Body of pancreas (tissue), 4 donors: ENCODE measurements around the gene IL18. TPM values are rescaled to one million over a fixed set of nuclear protein-coding genes. Genes with fewer than 3 reads are reported as not detected.
"Not testable (repeated sequence)": the region's sequence is repeated elsewhere in the genome, so short reads cannot be mapped to it uniquely, and the experiment has no call there.

Source experiments
- ATAC-seq: fragments of 150-250 bp; one replicate; pipeline ENCODE4 v1.9.1; 2016
- DNase-seq, 4 donors: peaks; one replicate each; pipeline ENCODE4 v3.0.0-alpha.2; 2019
- H3K27ac ChIP-seq, 4 donors: fragments of 200-600 bp; sonication (generic); 1 replicate in 3 of 4; 2 replicates in 1 of 4; pipeline versions ENCODE4 v1.5.1 to v1.6.1; 2016 to 2019; ENCODE audit warnings: mild to moderate bottlenecking in 1 of 4, mixed read lengths in 1 of 4, moderate library complexity in 1 of 4
- H3K27me3 ChIP-seq, 2 donors: fragments of 200-600 bp; sonication (generic); one replicate each; pipeline ENCODE4 v1.6.0; 2016; ENCODE audit warnings: mild to moderate bottlenecking in 1 of 2
- H3K36me3 ChIP-seq, 2 donors: fragments of 200-600 bp; sonication (generic); replicated peaks in 1 of 2; 2 replicates each; pipeline ENCODE4 v1.5.1; 2016; ENCODE audit warnings: low read depth in 2 of 2; ENCODE audit not compliant: insufficient read depth in 1 of 2
- H3K4me1 ChIP-seq: fragments of 200-600 bp; sonication (generic); one replicate; pipeline ENCODE4 v1.6.0; 2016
- H3K4me3 ChIP-seq, 2 donors: fragments of 200-600 bp; sonication (generic); 1 replicate in 1 of 2; 2 replicates in 1 of 2; pipeline ENCODE4 v1.5.1; 2016 to 2019
- H3K9me3 ChIP-seq, 3 donors: fragments of 200-600 bp; sonication (generic); 1 replicate in 2 of 3; 2 replicates in 1 of 3; pipeline ENCODE4 v1.5.1; 2016
- POLR2A ChIP-seq, 3 donors: fragments of 450-650 bp; IDR thresholded peaks; one replicate each; pipeline ENCODE4 v1.6.1; 2016; ENCODE audit warnings: antibody characterized with exemption in 3 of 3, mild to moderate bottlenecking in 2 of 3
- WGBS, 2 donors: methylation state at CpG; one replicate each; pipeline ENCODE4 v1.1.5; 2017; 5-methylcytosine and 5-hydroxymethylcytosine counted together
- intact Hi-C: fragments of 100-400 bp; cut with DNase I; formaldehyde crosslinking; loops from one replicate; pipeline ENCODE4 v1.15.1; 2023
- total RNA-seq, 2 donors: library from RNA; depleted of rRNA; stranded (reverse); fragments of >200 nt; gene quantifications; one replicate each; pipeline ENCODE4 v1.1.0, GENCODE V29; 2016
- TF ChIP-seq, protein P1 (sequence below), 7 experiments: fragments of 450-650 bp in 4 of 7; fragments of 200-600 bp in 3 of 7; sonication (generic) in 3 of 7; IDR thresholded peaks; one replicate each; pipeline ENCODE4 v1.5.1; 2016 to 2019; ENCODE audit warnings: antibody characterized with exemption in 7 of 7

The IL18 gene
- total RNA-seq, 2 donors from 2014 or later: 3.3 to 22.8 TPM

DNA sequence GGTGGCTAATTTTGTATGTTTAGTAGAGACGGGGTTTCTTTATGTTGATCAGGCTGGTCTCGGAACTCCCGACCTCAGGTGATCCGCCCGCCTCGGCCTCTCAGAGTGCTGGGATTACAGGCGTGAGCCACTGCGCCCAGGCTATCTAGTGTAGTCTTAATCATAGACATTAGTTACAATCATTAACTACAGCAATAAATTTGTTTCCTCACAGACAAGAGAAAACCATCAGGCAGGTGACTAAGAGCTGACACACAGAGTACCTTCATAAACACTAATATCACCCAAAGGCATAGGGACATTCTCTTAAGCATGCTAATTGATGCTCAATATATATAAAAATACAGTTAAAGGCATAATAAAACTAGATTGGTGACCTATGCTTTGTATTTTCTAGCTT is 57.8 kb downstream of the IL18 start:
- DNase-seq (no peak), ATAC-seq (no peak)
- H3K4me3 ChIP-seq: no peak overlapping the region
- intact Hi-C loops: no loop called here
- H3K4me1 ChIP-seq: no peaks in the 10 kb centered on the region
- H3K36me3 ChIP-seq: no peaks in the 10 kb centered on the region
- no peaks in the 10 kb centered on the region for H3K9me3 ChIP-seq
- no peaks in the 10 kb centered on the region for H3K27me3 ChIP-seq
- no peak overlapping the region for H3K27ac ChIP-seq
- TF ChIP-seq, protein P1, sequence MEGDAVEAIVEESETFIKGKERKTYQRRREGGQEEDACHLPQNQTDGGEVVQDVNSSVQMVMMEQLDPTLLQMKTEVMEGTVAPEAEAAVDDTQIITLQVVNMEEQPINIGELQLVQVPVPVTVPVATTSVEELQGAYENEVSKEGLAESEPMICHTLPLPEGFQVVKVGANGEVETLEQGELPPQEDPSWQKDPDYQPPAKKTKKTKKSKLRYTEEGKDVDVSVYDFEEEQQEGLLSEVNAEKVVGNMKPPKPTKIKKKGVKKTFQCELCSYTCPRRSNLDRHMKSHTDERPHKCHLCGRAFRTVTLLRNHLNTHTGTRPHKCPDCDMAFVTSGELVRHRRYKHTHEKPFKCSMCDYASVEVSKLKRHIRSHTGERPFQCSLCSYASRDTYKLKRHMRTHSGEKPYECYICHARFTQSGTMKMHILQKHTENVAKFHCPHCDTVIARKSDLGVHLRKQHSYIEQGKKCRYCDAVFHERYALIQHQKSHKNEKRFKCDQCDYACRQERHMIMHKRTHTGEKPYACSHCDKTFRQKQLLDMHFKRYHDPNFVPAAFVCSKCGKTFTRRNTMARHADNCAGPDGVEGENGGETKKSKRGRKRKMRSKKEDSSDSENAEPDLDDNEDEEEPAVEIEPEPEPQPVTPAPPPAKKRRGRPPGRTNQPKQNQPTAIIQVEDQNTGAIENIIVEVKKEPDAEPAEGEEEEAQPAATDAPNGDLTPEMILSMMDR (IDR thresholded peaks at IDR 0.05): no peak
- no peak for TF ChIP-seq POLR2A (IDR thresholded peaks at IDR 0.05)
- WGBS, 2 donors: 98 to 99% methylated on average over 8 of the region's 8 CpGs

GRCh38 chr11:112103446-112103845 is 60.4 kb downstream of the IL18 start:
- DNase-seq (no peak), ATAC-seq (no peak)
- no peaks in the 10 kb centered on the region for H3K36me3 ChIP-seq
- no peaks in the 10 kb centered on the region for H3K27me3 ChIP-seq
- no peak overlapping the region for H3K27ac ChIP-seq
- H3K4me3 ChIP-seq: no peak overlapping the region
- WGBS, 2 donors: 90 to 96% methylated on average over 6 of the region's 6 CpGs
- intact Hi-C loops: no loop called here
- TF ChIP-seq, protein P1 (IDR thresholded peaks at IDR 0.05): no peak
- TF ChIP-seq POLR2A (IDR thresholded peaks at IDR 0.05): no peak
- no peaks in the 10 kb centered on the region for H3K9me3 ChIP-seq
- H3K4me1 ChIP-seq: no peaks in the 10 kb centered on the region

DNA sequence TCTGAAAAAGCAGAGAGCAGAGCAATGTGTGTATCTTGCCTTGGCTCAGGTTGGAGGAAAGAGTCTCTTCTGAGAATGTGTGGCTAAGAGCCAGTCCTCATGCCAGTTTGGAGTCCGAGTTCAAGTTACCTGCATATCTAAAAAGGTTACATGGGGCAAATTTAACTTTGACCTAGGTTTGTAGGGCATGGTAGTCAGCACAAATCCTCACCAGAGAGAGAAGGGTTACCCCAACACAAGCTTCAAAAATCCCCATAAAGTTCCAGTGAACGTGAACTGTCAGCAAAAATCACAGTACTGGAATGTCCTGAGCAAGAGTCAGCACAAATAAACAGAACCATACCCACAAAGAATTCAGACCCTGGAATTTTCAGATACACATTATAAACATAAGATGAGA is 63.4 kb downstream of the IL18 start:
- Histone ChIP-seq H3K27ac (no peak overlapping the region), H3K36me3 (peaks cover 0 to 5% of the 10 kb centered on the region in 2 donors), H3K4me3 (no peak overlapping the region), H3K27me3 (no peaks in the 10 kb centered on the region), H3K4me1 (no peaks in the 10 kb centered on the region), H3K9me3 (no peaks in the 10 kb centered on the region)
- no peak for DNase-seq
- 55 to 58% methylated on average over 2 of the region's 2 CpGs for WGBS, 2 donors
- no peak for ATAC-seq
- TF ChIP-seq POLR2A (IDR thresholded peaks at IDR 0.05): no peak
- intact Hi-C loops: no loop called here

DNA sequence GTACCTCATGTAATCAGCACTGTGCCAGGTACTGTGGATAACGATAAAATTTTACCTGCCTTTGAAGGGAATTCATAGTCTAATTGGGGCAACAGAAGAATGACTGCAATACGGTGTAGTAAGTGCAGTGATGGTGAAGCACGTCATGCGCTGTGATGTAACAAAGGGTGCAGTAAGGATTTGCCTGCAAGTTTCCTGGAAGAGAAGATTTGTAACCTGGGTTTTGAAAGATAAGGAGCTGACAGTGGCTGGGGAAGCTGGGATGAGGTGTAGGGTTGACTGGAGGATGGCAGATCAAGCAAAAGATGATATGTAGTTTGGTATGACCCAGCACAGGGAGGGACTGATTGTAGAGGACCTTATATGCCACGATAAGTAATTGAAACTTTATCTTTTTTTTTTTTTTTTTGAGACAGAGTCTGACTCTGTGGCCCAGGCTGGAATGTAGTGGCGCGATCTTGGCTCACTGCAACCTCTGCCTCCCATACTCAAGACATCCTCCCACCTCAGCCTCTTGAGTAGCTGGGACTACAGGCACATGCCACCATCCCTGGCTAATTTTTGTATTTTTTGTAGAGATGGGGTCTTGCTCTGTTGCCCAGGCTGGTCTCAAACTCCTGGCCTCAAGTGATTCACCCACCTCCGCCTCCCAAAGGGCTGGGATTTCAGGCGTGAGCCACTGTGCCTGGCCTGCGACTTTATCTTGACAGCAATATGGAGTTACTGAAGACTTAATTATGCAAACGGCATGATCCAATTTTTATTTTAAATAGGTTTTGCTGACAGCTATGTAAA is 66.0 kb downstream of the IL18 start:
- DNase-seq (no peak), ATAC-seq (no peak)
- Histone ChIP-seq H3K4me1 (no peaks in the 10 kb centered on the region), H3K36me3 (peaks cover 0 to 7% of the 10 kb centered on the region in 2 donors), H3K9me3 (no peaks in the 10 kb centered on the region), H3K4me3 (no peak overlapping the region), H3K27me3 (no peaks in the 10 kb centered on the region), H3K27ac (no peak overlapping the region)
- TF ChIP-seq, protein P1 (IDR thresholded peaks at IDR 0.05): no peak
- TF ChIP-seq POLR2A (IDR thresholded peaks at IDR 0.05): no peak
- 88 to 92% methylated on average over 11 of the region's 11 CpGs for WGBS, 2 donors
- intact Hi-C loops: no loop called here

DNA sequence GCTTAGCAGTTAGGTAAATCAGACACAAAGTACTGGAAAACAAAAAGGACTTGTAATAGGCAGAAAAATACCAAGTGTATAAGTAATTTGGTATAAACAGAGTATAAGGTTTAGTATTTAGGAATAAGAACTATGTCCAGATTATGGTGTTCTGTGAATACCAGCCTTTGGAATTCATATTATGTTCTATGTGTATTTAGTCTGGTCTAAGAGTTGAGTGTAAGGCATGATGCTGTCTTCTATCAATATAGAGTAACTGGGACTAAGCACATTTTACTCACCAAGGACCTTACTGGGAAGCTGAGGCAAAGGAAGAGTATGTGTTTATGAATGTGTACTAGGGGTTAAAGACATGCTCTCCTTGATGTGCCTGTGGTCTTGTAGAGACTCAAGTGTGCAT is 67.7 kb downstream of the IL18 start:
- DNase-seq (no peak), ATAC-seq (no peak)
- Histone ChIP-seq H3K27ac (no peak overlapping the region), H3K4me1 (no peaks in the 10 kb centered on the region), H3K36me3 (peaks cover 0 to 14% of the 10 kb centered on the region in 2 donors), H3K27me3 (no peaks in the 10 kb centered on the region), H3K9me3 (no peaks in the 10 kb centered on the region), H3K4me3 (no peak overlapping the region)
- intact Hi-C loops: no loop called here
- TF ChIP-seq, protein P1 (IDR thresholded peaks at IDR 0.05): no peak
- no peak for TF ChIP-seq POLR2A (IDR thresholded peaks at IDR 0.05)

DNA sequence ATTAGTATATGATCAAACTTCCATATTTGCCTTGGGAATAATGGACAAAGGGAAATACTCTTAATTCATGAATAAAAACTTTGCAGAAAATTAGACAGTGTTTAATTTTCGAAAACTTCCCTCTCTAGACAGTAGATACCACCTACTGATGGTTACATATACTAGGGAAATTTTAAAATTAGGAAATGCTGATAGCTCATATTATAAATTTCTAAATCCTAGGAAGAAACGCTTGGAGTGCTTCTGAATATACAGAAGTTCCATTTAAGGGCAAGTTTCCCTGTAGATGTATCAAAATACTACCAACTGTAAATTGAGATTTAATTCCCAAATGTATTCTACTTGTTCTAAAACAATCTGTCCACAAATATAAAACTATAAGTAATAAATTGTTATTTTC is 68.6 kb downstream of the IL18 start:
- intact Hi-C loops, H3K4me3 ChIP-seq, ATAC-seq, H3K4me1 ChIP-seq, DNase-seq, H3K27me3 ChIP-seq, H3K27ac ChIP-seq, H3K9me3 ChIP-seq: not testable (repeated sequence)
- H3K36me3 ChIP-seq: peaks cover 0 to 18% of the 10 kb centered on the region in 2 donors
- WGBS, 2 donors: 90 to 91% methylated on average over 2 of the region's 2 CpGs
